Measurements from ENCODE around the gene PPP2R3B. TPM values are rescaled to one million over a fixed set of nuclear protein-coding genes. Genes with fewer than 3 reads are reported as not detected.
"Not testable (repeated sequence)": the region's sequence is repeated elsewhere in the genome, so short reads cannot be mapped to it uniquely, and the experiment has no call there.

PPP2R3B gene, protein sequence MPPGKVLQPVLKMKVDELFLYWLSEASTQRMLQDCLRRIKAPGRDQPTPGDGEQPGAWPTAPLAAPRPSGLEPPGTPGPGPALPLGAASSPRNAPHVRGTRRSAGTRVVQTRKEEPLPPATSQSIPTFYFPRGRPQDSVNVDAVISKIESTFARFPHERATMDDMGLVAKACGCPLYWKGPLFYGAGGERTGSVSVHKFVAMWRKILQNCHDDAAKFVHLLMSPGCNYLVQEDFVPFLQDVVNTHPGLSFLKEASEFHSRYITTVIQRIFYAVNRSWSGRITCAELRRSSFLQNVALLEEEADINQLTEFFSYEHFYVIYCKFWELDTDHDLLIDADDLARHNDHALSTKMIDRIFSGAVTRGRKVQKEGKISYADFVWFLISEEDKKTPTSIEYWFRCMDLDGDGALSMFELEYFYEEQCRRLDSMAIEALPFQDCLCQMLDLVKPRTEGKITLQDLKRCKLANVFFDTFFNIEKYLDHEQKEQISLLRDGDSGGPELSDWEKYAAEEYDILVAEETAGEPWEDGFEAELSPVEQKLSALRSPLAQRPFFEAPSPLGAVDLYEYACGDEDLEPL
- 9.2 and 9.5 TPM in 2 replicates for total RNA-seq

DNA sequence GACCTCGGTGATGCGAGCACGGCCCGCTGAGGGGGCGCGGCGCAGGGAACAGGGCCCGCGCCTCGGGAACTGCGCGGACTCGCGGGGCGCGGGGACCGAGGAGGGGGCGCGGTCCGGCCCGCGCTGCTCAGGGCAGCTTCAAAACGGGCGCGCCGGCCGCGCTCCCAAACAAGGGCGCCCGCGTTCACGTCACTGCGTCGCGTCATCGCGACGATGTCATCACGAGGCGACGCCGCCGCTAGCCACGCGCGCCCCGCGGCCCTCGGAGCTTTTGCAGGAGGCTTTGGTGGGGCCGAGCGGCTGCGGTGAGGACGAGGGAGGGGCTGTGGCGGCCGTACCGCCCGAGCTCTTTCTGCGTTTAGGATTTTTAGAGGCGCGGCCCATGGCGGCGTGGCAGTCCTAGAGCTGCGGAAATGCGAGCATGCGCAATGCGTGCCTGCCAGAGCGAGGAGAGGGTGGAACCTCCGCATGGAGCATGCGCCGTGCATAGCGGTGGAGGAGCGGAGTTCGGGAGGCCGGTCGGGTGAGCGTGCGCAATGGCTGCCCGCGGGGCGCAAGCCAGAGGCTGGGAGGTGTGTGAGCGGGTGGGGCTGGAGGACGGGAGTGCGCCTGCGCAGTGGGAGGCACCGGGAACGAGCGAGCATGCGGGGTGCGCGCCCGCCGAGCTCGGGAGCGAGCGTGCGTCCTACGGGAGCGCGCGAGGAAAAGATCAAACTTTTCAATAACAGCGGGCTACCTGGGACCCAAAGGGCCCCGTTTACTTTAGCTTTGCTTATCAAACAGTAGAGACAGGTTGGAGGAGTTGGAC is at the start of gene PPP2R3B:
Gene PPP2R3B (minus strand): TSS at position 140 of the 808 bp plus-strand sequence. CDS start 216 bp downstream, outside the sequence.
- DNase-seq (ENCODE audit: low read depth), result peak; percentile 90

DNA sequence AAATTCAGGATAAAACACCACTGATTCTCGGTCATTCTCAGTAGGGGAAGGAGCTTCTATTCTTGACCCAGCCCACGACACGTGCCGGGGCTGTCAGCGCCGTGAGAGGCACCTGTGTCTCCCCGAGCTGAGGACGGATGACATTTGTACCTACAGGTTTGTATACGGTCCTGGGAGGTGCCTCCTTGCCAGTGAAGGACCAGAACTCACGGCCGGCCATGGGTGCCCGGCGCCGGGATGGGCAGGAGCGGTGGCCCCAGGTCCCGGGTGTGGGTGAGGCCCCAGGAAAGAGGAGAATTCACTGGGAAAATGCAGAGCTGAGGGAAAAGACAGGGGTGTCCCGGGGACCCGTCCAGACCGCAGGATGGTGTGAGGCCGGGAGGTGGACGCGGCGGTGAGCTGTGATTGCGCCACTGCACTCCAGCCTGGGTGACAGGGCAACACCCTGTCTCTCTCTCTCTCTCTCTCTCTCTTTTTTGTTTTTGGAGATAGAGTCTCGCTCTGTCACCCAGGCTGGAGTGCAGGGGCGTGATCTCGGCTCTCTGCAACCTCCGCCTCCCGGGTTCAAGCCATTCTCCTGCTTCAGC is 48.9 kb upstream of the PPP2R3B start:
- DNase-seq (ENCODE audit: low read depth), result no peak

DNA sequence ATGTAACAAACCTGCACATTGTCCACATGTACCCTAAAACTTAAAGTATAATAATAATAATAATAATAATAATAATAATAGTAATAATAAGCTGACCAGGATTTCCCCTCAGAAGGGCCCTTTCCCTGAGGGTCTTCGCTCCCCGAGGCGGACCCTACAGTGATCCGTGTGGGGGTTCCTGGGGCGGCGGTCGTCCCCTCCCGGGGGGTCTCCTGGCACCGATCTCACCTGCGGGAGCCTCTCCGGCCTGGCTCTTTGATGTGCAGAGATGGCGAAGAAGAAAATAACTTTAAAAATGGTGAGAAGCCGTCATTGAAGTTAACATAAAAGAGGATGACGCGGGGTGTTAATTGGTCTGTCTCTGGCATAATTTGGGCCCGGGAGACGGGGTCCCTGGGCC is 48.2 kb upstream of the PPP2R3B start:
- no peak for DNase-seq (ENCODE audit: low read depth)

DNA sequence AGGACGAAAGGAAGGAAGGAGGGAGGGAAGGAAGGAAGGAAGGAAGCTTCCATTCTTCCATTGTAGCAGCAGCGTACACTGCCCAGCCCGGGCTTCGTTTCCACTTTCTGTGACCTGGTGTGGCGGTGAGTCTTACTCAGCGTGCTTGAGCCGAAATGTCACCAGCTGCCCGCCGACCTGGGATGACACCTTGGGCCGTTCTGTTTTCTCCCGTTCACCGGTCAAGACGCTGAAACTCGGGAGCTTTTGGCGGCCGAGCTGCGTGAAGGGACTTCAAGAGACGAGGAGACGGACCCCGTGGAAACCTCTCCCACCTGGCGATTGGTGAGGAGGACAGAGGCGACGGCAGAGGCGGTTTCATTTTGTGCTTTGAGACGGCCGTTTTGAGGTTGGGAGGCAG is 47.1 kb upstream of the PPP2R3B start:
- no peak for DNase-seq (ENCODE audit: low read depth)

DNA sequence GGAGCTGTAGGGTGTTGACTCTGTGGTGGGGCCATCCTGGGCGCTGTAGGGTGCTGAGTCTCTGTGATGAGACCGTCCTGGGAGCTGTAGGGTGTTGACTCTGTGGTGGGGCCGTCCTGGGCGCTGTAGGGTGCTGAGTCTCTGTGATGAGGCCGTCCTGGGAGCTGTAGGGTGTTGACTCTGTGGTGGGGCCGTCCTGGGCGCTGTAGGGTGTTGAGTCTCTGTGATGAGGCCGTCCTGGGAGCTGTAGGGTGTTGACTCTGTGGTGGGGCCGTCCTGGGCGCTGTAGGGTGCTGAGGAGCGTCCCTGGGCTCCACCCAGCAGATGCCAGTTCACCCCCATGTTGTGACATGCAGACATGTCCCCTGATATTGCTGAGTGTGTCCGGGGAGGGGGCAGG is 46.0 kb upstream of the PPP2R3B start:
- DNase-seq (ENCODE audit: low read depth), result not testable (repeated sequence)

DNA sequence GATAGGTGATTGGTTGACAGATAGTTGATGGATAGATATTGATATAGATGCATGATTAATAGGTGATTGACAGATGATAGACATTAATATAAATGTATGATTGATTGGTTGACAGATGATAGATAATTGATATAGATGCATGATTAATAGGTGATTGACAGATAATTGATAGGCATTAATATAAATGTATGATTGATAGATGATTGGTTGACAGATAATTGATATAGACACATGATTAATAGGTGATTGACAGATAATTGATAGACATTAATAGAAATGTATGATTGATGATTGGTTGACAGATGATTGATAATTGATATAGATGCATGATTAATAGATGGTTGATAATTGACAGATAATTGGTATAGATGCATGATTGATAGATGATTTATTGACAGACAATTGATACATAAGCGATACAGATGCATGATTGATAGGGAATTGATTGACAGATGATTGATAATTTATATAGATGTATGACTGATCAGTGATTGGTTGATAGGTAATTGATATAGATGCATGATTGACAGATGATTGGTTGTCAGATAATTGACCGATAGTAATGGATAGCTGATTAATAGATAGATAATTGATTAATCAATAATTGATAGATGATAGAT is 44.9 kb upstream of the PPP2R3B start:
- DNase-seq (ENCODE audit: low read depth), result no peak

DNA sequence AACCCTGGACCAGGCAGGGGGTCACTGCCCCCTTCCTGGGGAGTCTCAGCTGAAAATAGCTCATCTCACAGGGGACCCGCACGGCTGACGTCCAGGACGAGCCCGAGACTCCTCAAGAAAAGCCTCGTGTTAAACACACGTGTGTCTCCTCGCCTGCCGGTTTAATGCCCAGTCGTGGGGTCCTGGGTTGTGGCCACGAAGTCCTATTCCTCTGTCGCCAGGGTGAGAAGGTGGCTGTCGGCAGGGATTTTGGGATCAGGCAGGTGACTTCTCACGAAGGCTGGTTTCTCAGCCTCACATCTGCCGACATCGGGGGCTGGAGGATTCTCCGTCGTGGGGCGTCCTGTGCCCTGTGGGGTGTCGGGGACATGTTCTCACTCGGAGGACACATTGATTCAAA is 44.3 kb upstream of the PPP2R3B start:
- no peak for DNase-seq (ENCODE audit: low read depth)

DNA sequence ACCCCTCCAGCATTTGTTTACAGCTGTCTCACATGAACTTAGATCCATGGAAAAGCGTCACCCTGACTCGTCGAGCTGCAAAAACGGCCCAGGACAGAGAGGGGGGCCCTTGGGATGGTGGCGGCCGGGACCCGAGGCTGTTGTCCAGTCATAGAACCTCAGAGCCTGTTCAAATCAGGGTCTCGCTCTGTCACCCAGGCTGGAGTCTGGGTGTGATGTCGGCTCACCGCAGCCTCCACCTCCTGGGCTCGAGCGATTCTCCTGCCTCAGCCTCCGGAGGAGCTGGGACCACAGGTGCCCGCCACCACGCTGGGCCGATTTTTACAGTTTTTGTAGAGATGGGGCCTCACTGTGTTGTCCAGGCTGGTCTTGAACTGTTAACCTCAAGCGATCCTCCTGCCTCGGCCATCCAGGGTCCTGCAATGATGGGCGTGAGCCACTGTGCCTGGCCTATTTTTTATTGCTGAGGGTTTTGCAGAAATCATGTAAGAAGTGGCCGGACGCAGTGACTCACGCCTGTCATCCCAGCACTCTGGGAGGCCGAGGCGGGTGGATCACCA is 42.6 kb upstream of the PPP2R3B start:
- no peak for DNase-seq (ENCODE audit: low read depth)

DNA sequence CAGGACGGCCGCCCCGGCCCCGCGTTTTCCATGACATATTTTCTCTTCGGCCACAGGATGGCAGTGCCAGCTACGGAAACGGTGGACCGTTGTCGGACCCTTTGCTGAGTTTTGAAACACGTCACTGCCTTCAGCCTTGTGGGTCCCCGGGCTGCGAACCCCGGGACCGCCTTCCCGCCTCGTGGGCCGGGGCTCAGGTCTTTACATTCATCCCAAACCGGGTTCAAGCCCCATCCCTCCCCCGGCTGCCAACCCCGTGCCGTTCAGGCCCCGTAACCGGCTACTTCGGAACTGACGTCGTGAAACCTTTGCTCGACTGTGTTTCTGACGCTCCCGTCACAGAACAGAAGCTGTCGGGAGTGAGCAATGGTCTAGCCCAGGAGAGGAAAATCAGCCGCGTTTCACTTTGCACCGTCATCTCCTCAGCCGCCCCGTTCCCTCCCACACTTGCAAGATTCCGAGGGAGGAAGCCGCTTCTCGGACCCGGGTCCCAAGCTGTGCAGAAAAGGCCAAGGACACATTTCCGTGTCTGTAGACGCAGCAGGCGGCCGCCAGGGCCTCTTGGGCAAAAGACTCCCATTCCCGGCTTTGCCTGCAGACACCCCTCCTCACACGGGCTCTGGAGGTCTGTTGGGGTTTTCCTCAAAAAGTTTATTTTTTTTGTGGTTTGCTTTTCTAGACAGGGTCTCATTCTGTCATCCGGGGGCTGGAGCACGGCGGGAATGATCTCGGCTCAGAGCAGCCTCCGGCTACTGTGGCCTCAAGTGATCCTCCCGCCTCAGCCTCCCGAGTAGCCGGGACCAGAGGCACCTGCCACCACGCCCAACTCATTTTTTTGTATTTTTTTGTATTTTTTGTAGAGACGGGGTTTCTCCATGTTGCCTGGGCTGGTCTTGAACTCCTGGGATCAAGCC is 41.4 kb upstream of the PPP2R3B start:
- no peak for DNase-seq (ENCODE audit: low read depth)

DNA sequence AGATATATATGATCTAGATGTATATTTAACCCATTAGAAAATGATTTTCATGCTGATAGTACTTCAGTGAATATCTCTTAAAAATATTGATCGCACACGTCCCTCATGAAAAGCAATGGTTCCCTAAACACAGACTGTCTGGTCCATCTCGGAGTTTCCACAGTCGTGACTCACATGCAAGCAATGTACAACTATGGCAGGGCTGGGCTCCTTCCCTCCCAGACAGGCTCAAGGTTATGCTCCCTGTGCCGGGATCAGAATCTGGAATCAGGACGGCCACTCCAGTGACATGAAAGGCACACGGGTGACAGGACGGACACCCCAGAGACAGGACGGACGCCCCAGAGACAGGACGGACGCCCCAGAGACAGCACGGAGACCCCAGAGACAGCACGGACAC is 40.2 kb upstream of the PPP2R3B start:
- DNase-seq (ENCODE audit: low read depth), result no peak

DNA sequence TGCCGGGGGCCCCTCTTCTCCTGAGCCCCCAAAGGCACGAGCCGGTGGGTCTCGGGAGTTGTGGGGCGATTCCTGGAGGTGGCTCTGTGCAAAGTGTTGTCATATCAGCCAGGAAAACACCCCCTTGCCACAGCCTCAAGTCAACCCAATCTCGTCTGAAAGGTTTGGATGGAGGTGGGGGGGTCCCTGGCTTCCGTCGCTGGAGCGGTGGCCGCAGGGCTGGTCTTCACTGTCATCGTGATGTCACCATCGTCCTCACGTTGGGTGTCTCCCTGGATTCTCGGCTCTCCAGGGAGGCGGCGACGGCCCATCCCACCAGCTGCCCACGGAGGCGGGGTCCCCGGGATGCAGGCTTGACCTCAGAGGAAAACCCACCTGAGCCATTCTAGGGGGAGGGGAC is 38.3 kb upstream of the PPP2R3B start:
- DNase-seq (ENCODE audit: low read depth), result no peak

DNA sequence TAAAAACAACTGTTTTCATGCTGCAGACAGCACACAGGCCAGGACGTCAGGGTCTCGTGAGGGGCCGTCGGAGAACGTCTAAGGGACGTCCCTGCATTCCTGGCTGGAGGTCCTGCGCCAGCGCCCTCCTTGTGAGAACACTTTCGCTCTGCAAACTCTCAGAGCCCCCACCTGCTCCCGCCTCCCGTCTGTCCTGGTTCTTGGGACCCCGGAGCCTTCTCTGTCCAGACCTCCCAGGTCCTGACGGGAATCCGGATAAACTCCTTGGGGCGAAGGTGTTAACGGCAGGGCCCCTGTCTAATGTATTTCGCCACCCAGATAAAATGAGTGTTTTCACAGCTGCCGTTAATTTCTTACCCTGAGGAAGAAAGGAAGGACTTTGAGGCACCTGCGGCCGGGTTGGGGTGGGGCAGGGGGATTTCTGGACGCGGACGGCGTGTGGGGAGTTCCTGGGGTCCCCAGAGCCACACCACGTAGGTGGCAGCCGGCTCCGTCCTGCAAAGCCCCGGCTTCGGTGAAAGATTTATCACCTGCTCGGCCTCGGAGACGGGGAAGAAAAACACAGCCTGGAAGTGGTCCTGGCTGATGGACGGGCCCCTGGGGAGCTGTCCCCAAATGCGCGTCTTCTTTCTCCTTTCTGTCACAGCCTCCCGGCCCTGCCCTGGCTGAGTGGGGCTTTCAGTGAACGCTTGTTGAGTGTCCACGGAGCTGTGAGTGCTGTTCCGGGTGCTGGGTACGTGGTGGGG is 35.1 kb upstream of the PPP2R3B start:
- DNase-seq (ENCODE audit: low read depth), result no peak

DNA sequence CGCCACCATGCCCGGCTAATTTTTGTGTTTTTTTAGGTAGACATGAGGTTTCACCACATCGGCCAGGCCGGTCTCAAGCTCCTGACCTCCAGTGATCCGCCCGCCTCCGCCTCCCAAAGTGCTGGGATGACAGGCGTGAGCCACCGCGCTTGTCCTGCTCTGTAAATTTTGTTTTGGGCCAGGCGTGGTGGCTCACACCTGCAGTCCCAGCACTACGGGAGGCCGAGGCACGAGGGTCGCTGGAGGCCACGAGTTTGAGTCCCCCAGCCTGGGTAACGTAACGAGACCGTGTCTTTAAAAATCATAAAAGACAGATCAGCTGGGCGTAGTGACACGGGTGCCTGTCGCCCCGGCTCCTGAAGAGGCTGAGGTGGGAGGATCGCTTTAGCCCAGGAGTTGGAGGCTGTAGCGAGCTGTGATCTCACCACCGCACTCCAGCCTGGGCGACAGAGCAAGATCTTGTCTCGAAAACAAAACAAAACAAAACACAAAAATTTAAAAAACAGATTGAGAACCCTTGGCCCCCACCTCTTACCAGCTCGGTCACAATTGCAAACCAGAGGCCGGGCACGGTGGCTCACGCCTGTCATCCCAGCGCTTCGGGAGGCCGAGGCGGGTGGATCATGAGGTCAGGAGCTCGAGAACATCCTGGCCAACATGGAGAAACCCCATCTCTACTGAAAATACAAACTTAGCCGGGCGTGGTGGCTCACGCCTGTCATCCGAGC is 34.0 kb upstream of the PPP2R3B start:
- DNase-seq (ENCODE audit: low read depth), result no peak

DNA sequence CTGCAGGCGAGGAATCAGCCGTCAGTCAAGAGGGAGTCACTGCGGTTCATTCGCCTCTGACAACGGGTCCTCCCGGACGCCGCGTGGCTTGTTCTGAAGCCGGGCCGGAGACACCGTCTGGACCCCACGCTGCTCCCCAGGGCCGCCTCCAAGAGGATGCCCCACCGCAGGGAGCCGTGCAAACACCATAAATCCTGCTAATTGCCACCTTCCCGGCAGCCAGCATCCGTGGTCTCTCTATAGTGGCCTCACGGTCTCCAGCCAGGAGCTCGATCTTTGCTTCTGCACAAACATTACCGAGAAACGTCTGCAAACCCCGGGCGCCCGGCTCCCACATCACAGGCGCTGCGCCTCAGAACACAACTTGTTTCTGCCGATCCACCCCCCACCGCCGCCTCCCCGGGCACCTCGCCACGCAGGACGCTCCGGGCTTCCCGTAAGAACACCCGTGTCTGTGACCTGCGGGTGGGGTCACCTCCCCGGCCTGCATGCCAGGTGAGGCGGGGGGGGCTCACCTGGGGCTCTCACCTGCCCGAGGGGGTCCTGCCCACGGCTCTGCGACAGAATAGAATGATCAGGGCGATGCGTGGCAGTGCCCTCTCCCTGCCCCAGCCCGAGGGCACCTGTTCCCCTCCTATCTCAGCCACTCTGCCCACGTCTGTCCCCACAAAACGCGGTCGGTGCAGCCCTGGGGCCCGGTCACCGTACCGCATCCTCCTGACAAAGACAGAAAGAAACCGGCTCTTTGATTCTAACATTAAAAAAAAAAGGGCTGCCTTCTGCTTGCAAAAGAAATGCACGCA is 32.4 kb upstream of the PPP2R3B start:
- no peak for DNase-seq (ENCODE audit: low read depth)

DNA sequence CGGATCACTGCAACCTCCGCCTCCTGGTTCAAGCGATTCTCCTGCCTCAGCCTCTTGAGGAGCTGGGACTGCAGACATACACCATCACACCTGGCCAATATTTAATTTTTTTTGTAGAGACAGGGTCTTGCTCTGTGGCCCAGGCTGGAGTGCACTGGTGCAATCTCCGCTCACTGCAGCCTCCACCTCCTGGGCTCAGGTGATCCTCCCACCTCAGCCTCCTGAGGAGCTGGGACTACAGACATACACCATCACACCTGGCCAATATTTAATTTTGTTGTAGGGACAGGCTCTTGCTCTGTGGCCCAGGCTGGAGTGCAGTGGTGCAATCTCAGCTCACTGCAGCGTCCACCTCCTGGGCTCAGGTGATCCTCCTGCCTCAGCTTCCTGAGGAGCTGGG is 28.8 kb upstream of the PPP2R3B start:
- DNase-seq (ENCODE audit: low read depth), result not testable (repeated sequence)

DNA sequence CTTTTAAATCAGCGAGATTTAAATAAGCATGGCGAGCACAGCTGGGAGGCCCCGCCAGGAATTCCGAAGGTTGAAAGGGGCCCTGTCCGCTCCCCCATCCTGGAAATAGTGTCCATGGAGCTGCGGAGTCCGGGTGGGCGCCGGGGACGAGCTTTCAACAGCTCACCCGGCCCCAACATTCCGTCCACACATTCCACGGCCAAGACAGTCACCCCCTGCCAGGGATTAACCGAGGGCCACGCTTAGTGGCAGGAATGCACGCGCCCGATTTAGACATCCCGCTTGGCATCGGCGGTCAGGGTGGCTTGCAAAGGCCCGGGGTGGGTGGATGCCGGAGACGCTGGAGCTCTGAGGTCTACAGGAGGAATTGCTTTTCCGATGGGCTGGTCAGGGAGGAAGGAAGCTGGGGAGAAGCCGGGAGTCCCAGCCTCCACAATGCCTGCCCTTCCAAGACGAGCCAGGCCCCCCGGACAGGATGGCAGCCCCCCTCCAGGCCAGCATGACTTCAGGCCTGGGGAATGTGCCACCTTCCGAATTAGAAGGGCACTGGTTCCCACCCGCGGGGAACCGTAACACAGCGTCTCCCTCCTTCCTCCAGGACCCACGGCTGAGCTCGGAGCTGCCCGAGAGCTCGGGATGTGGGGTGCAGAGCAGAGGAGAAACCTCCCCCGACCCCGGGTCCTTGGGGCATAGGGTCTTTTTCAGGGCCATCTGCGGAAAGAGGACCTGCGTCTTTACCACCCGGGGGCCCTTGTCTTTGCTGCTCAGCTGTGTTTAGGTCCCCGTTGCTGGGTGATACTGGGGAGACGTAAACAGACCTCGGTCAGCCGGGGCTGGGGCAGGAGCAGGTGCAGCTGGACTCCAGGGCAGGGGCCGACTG is 26.9 kb upstream of the PPP2R3B start:
- no peak for DNase-seq (ENCODE audit: low read depth)

DNA sequence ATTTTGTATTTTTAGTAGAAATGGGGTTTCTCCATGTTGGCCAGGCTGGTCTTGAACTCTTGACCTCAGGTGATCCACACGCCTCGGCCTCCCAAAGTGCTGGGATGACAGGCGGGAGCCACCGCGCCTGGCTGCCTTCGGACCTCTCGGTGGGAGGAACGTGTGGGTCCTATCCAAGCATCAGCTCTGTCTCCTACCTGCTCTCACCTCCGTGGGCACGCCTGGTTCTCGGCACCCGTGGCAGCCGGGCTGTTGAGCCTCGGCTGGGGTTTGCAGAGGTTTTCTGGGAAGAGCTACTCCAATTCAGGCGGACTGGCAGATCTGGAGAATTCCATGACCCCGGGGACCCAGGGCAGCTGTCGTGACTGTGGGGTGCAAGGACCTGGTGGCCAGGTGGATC is 23.6 kb upstream of the PPP2R3B start:
- DNase-seq (ENCODE audit: low read depth), result no peak

Measured in renal cortical epithelial cell (primary cell).